K562 (cell line): ENCODE measurements around the gene CLSTN1. TPM values are rescaled to one million over a fixed set of nuclear protein-coding genes. Genes with fewer than 3 reads are reported as not detected.

Experiments
- ATAC-seq: fragments of 200-7000 bp; cut with Tn5 transposase; 3 replicates; pipeline ENCODE4 v1.9.1; 2020; ENCODE audit warnings: moderate library complexity
- BruUV-seq: library from RNA; stranded (reverse); fragments of 400-500 nt; replicated peaks from 2 replicates; lab custom pipeline; 2021; lab: Mats Ljungman, UMichigan
- CTCF ChIA-PET: fragments of 300-600 bp; formaldehyde crosslinking; extraction: SDS; loops from one replicate; lab custom pipeline; 2021; ENCODE audit warnings: low intra/inter-chr PET ratio; lab: Yijun Ruan, JAX
- POLR2A ChIA-PET: fragments of 300-600, 350-650 bp; sonication (Branson Sonifier 250); formaldehyde crosslinking; extraction: SDS; loops from one replicate; lab custom pipeline; 2021; ENCODE audit warnings: antibody characterized with exemption, inconsistent platforms; lab: Yijun Ruan, JAX
- DNase-seq, 4 experiments: peaks; one replicate each; pipeline versions ENCODE4 v3.0.0 to v3.0.0-alpha.2; 2011 to 2018; ENCODE audit warnings: low spot score in 3 of 4, mixed read lengths in 3 of 4; ENCODE audit errors: extremely low read depth in 1 of 4
- FAIRE-seq: peaks from 2 replicates; lab custom pipeline; 2011; peaks lifted over from hg19 to GRCh38; lab: Jason Lieb, UNC
- H2AFZ ChIP-seq: 2 replicates; pipeline ENCODE4 v1.6.0; 2011; ENCODE audit warnings: low read depth, low read length, control low read depth, inconsistent platforms
- H3K27ac ChIP-seq: fragments of 200-600 bp; 3 replicates; pipeline ENCODE4 v1.8.0; 2011; ENCODE audit warnings: low read depth, mild to moderate bottlenecking, control low read depth, inconsistent platforms, low read length, moderate library complexity, mixed read lengths; ENCODE audit errors: extremely low read depth
- H3K27me3 ChIP-seq, 2 experiments: fragments of 300-600 bp in 1 of 2; 2 replicates in 1 of 2; 3 replicates in 1 of 2; pipeline versions ENCODE4 v1.6.0 to v1.8.0; 2011; ENCODE audit warnings: inconsistent platforms in 2 of 2, low read length in 2 of 2, mild to moderate bottlenecking in 1 of 2, mixed read lengths in 1 of 2, moderate library complexity in 1 of 2; ENCODE audit not compliant: control insufficient read depth in 2 of 2, insufficient read depth in 2 of 2
- H3K36me3 ChIP-seq: fragments of 300-600 bp; 3 replicates; pipeline ENCODE4 v1.8.0; 2011; ENCODE audit warnings: mild to moderate bottlenecking, low read length, inconsistent platforms; ENCODE audit not compliant: control insufficient read depth, insufficient read depth
- H3K4me1 ChIP-seq, 2 experiments: fragments of 200-600 bp in 1 of 2; replicated peaks in 1 of 2; 2 replicates in 1 of 2; 3 replicates in 1 of 2; pipeline versions ENCODE4 v1.5.1 to v1.8.0; 2011; ENCODE audit warnings: inconsistent platforms in 2 of 2, low read length in 2 of 2, mild to moderate bottlenecking in 1 of 2, mixed read lengths in 1 of 2, moderate library complexity in 1 of 2; ENCODE audit not compliant: control insufficient read depth in 2 of 2, insufficient read depth in 2 of 2
- H3K4me2 ChIP-seq: 2 replicates; pipeline ENCODE4 v1.6.1; 2011; ENCODE audit warnings: low read length, control low read depth, inconsistent platforms, mixed read lengths; ENCODE audit not compliant: insufficient read depth
- H3K4me3 ChIP-seq: fragments of 200-600 bp; sonication (generic), shearing (Covaris generic); 2 replicates; pipeline ENCODE4 v1.5.1; 2016; ENCODE audit warnings: control low read depth, inconsistent platforms
- H3K79me2 ChIP-seq: fragments of 200-600 bp; 3 replicates; pipeline ENCODE4 v1.8.0; 2011; ENCODE audit warnings: low read length, inconsistent platforms; ENCODE audit not compliant: control insufficient read depth, insufficient read depth
- H3K9ac ChIP-seq, 2 experiments: 2 replicates each; pipeline versions ENCODE4 v1.6.0 to v1.6.1; 2011; ENCODE audit warnings: low read depth in 2 of 2, low read length in 2 of 2, control low read depth in 1 of 2, inconsistent platforms in 1 of 2, mild to moderate bottlenecking in 1 of 2, mixed read lengths in 1 of 2; ENCODE audit not compliant: insufficient read depth in 1 of 2
- H3K9me1 ChIP-seq: one replicate; pipeline ENCODE4 v1.6.0; 2011; ENCODE audit warnings: inconsistent platforms, mild to moderate bottlenecking, low read length, moderate library complexity; ENCODE audit not compliant: control insufficient read depth, insufficient read depth
- H3K9me3 ChIP-seq: replicated peaks from 2 replicates; pipeline ENCODE4 v1.5.1; 2011; ENCODE audit warnings: low read depth, low read length, inconsistent platforms; ENCODE audit not compliant: control insufficient read depth, insufficient read depth
- H4K20me1 ChIP-seq: replicated peaks from 2 replicates; pipeline ENCODE4 v1.6.1; 2011; ENCODE audit warnings: low read length, inconsistent platforms, mixed read lengths; ENCODE audit not compliant: control insufficient read depth, insufficient read depth
- CEBPG ChIP-seq, 3 experiments: fragments of 200-800 bp in 1 of 3; sonication (Bioruptor generic) in 1 of 3; sonication (generic) in 1 of 3; formaldehyde crosslinking in 1 of 3; IDR thresholded peaks in 2 of 3; conservative IDR thresholded peaks in 1 of 3; 2 replicates each; pipeline versions ENCODE4 v1.6.1 to v1.8.0; 2016 to 2022; ENCODE audit warnings: missing compliant biosample characterization in 2 of 3, missing genetic modification characterization in 2 of 3, mild to moderate bottlenecking in 1 of 3, missing genetic modification reagents in 1 of 3
- CHD2 ChIP-seq: IDR thresholded peaks from 2 replicates; pipeline ENCODE4 v1.6.1; 2011; ENCODE audit warnings: low read depth, low read length
- DIDO1 ChIP-seq: fragments of 450-650 bp; IDR thresholded peaks from 2 replicates; pipeline ENCODE4 v1.6.1; 2016; ENCODE audit warnings: low read depth, missing biosample characterization, missing genetic modification characterization
- ETS2 ChIP-seq: IDR thresholded peaks from 2 replicates; pipeline ENCODE4 v1.6.1; 2016; ENCODE audit warnings: borderline replicate concordance, missing genetic modification characterization, mild to moderate bottlenecking, moderate library complexity, missing compliant biosample characterization; ENCODE audit not compliant: poor library complexity, severe bottlenecking
- HBP1 ChIP-seq: fragments of 450-650 bp; formaldehyde crosslinking; IDR thresholded peaks from 2 replicates; pipeline ENCODE4 v1.4.0; 2022; ENCODE audit warnings: missing genetic modification characterization
- MBD1 ChIP-seq: fragments of 250-450 bp; sonication (Bioruptor Pico); IDR thresholded peaks from 2 replicates; pipeline ENCODE4 v1.8.0; 2022; ENCODE audit warnings: inconsistent platforms
- RBM17 ChIP-seq: fragments of 200-400 bp; formaldehyde crosslinking; IDR thresholded peaks from 2 replicates; pipeline ENCODE4 v1.6.1; 2017; ENCODE audit warnings: low read depth, mild to moderate bottlenecking, low read length, borderline replicate concordance
- STAT6 ChIP-seq: sonication (generic); formaldehyde crosslinking; IDR thresholded peaks from 2 replicates; pipeline ENCODE4 v1.8.1; 2023; ENCODE audit warnings: mild to moderate bottlenecking, missing genetic modification reagents
- TRIM24 ChIP-seq, 2 experiments: fragments of 450-650 bp; IDR thresholded peaks; 2 replicates each; pipeline ENCODE4 v1.6.1; 2016
- WGBS: fragments of 100-300 bp; shearing (Covaris generic); methylation state at CpG from one replicate; pipeline ENCODE4 v1.1.6; 2016; ENCODE audit warnings: low coverage, mixed read lengths; ENCODE audit not compliant: insufficient coverage; ENCODE audit errors: missing lambda C conversion rate; 5-methylcytosine and 5-hydroxymethylcytosine counted together
- in situ Hi-C: fragments of 300-500 bp; cut with MboI; formaldehyde crosslinking; loops from 4 replicates; pipeline ENCODE4 v1.15.0; 2018; ENCODE audit warnings: inconsistent platforms, mixed read lengths
- intact Hi-C: fragments of 100-400 bp; cut with micrococcal nuclease; formaldehyde crosslinking; loops from 2 replicates; pipeline ENCODE4 v1.14.2; 2022
- polyA plus RNA-seq, 8 experiments: library from polyadenylated mRNA; depleted of rRNA in 4 of 8; stranded (reverse) in 5 of 8; unstranded in 3 of 8; fragments of >200 nt; fragmentation: Nextera tagmentation in 2 of 8; fragmentation: Illumina TruSeq in 1 of 8; extraction: Ambion mirVana in 2 of 8; extraction: Trizol in 1 of 8; gene quantifications; 2 replicates each; pipeline versions ENCODE4 v1.2.1 to v1.2.3, GENCODE V29; 2011 to 2014; ENCODE audit warnings: inconsistent platforms in 1 of 8, missing spikeins in 1 of 8
- total RNA-seq, 7 experiments: library from RNA; depleted of rRNA in 6 of 7; stranded (reverse); fragments of >200 nt in 6 of 7; fragmentation: Illumina TruSeq in 2 of 7; extraction: Trizol in 2 of 7; gene quantifications; 2 replicates each; pipeline versions ENCODE4 v1.2.1 to v1.2.3, GENCODE V29; 2011 to 2021; ENCODE audit warnings: low replicate concordance in 1 of 7

The CLSTN1 gene
- total and polyA plus RNA-seq, 9 of the 15 experiments (the other 6 are each of a cell fraction or from before 2014, with no cell fraction given), result 1.1 to 32.5 (median 13.3) TPM

GRCh38 chr1:9816199-9816598 lies 7.6 kb downstream of the CLSTN1 start:
- Histone ChIP-seq H3K79me2 (peaks cover 4% of the 10 kb centered on the region; the same call in 1 of the 3 replicates), H2AFZ (no peak overlapping the region), H3K4me1 (no peaks in the 10 kb centered on the region), H3K9ac (no peak overlapping the region), H3K36me3 (no peaks in the 10 kb centered on the region), H3K27me3 (no peaks in the 10 kb centered on the region), H3K4me2 (no peak overlapping the region), H3K9me1 (no peaks in the 10 kb centered on the region), H3K9me3 (no peaks in the 10 kb centered on the region), H3K4me3 (no peak overlapping the region), H3K27ac (no peak overlapping the region), H4K20me1 (no peaks in the 10 kb centered on the region; the same call in 1 of the 2 replicates)
- BruUV-seq, result no TSS peak
- in situ Hi-C loops, result no loop called here
- intact Hi-C loops, result no loop called here
- FAIRE-seq (no peak), DNase-seq (no peak), ATAC-seq (no peak)
- ChIA-PET POLR2A (no interaction called here), CTCF (no interaction called here)
- WGBS, result 30% methylated on average over 1 of the region's 1 CpG
- TF ChIP-seq DIDO1 (tag), result no peak
- peak in 1 of 2 experiments; percentile 18; a peak in 1 of 4 replicates for TF ChIP-seq TRIM24 (IDR thresholded peaks at IDR 0.05)
- no peak for TF ChIP-seq CHD2
- TF ChIP-seq STAT6, result no peak
- TF ChIP-seq RBM17, result no peak
- TF ChIP-seq MBD1 (CRISPR knock-in tag), result no peak
- TF ChIP-seq ETS2 (tag), result no peak
- no peak for TF ChIP-seq CEBPG (CRISPR knock-in tag; IDR thresholded peaks at IDR 0.05)
- peak; percentile 29 to 58; a peak in 2 of 4 replicates for TF ChIP-seq CEBPG (tag; conservative IDR thresholded peaks at IDR 0.05 in 1 of 2, IDR thresholded peaks at IDR 0.05 in 1 of 2)
- TF ChIP-seq HBP1 (CRISPR knock-in tag), result no peak
